Transverse colon (tissue), 4 donors: ENCODE measurements around the gene CSKMT. TPM values are rescaled to one million over a fixed set of nuclear protein-coding genes. Genes with fewer than 3 reads are reported as not detected.

Experiments
- DNase-seq: peaks from one replicate; pipeline ENCODE4 v3.0.0-alpha.2; 2019
- H3K27ac ChIP-seq, 4 donors: fragments of 200-600 bp; sonication (generic); 2 replicates each; pipeline ENCODE4 v1.5.1; 2016 to 2018; ENCODE audit warnings: inconsistent platforms in 4 of 4
- H3K27me3 ChIP-seq: fragments of 200-600 bp; sonication (generic); 2 replicates; pipeline ENCODE4 v1.5.1; 2017; ENCODE audit warnings: inconsistent platforms
- H3K36me3 ChIP-seq, 4 donors: fragments of 200-600 bp; sonication (generic); 2 replicates each; pipeline ENCODE4 v1.5.1; 2017 to 2019; ENCODE audit warnings: inconsistent platforms in 4 of 4
- H3K4me1 ChIP-seq, 4 donors: fragments of 200-600 bp; sonication (generic); 2 replicates each; pipeline ENCODE4 v1.5.1; 2017 to 2020; ENCODE audit warnings: inconsistent platforms in 4 of 4
- H3K4me3 ChIP-seq, 4 donors: fragments of 200-600 bp; sonication (generic); 1 replicate in 1 of 4; 2 replicates in 3 of 4; pipeline versions ENCODE4 v1.5.1 to v1.6.1; 2017 to 2019; ENCODE audit warnings: inconsistent platforms in 4 of 4
- H3K9me3 ChIP-seq, 2 donors: fragments of 200-600 bp; sonication (generic); 2 replicates each; pipeline ENCODE4 v1.5.1; 2017 to 2019; ENCODE audit warnings: inconsistent platforms in 2 of 2
- CTCF ChIP-seq, 5 experiments: fragments of 200-600 bp in 3 of 5; fragments of 450-650 bp in 2 of 5; sonication (generic) in 3 of 5; IDR thresholded peaks; 1 replicate in 2 of 5; 2 replicates in 3 of 5; pipeline ENCODE4 v1.5.1; 2016 to 2017; ENCODE audit warnings: antibody characterized with exemption in 5 of 5, inconsistent platforms in 3 of 5, mild to moderate bottlenecking in 2 of 5, moderate library complexity in 1 of 5
- EP300 ChIP-seq: sonication (generic); formaldehyde crosslinking; IDR thresholded peaks from one replicate; pipeline ENCODE4 v1.6.1; 2017; ENCODE audit warnings: antibody characterized with exemption, low read depth
- POLR2A ChIP-seq: fragments of 450-650 bp; IDR thresholded peaks from one replicate; pipeline ENCODE4 v1.6.1; 2016; ENCODE audit warnings: antibody characterized with exemption, mild to moderate bottlenecking, moderate library complexity
- POLR2AphosphoS5 ChIP-seq, 3 donors: sonication (generic); formaldehyde crosslinking; IDR thresholded peaks; one replicate each; pipeline ENCODE4 v1.6.1; 2016; ENCODE audit warnings: antibody characterized with exemption in 3 of 3
- WGBS, 2 donors: methylation state at CpG; one replicate each; pipeline ENCODE4 v1.1.5; 2018; ENCODE audit warnings: low coverage in 1 of 2; 5-methylcytosine and 5-hydroxymethylcytosine counted together
- in situ Hi-C, 4 donors: fragments of 200-750 bp; cut with MboI; loops; one replicate each; pipeline versions ENCODE4 v1.15.0 to v1.15.1; 2017; ENCODE audit warnings: low sequenced_read_pairs in 3 of 4, low pct_ligation_motif_present in 1 of 4, low pct_unique_long_range_greater_than_20kb in 1 of 4
- intact Hi-C: fragments of 100-400 bp; cut with DNase I; formaldehyde crosslinking; loops from one replicate; pipeline ENCODE4 v1.15.1; 2023; ENCODE audit warnings: low total_unique reads
- total RNA-seq, 4 donors: library from RNA; depleted of rRNA; stranded (reverse); fragments of >200 nt; gene quantifications; one replicate each; pipeline ENCODE4 v1.1.0, GENCODE V29; 2016

The CSKMT gene
- total RNA-seq, 4 donors from 2014 or later = 6.0 to 17.0 TPM; not detected in 2

DNA sequence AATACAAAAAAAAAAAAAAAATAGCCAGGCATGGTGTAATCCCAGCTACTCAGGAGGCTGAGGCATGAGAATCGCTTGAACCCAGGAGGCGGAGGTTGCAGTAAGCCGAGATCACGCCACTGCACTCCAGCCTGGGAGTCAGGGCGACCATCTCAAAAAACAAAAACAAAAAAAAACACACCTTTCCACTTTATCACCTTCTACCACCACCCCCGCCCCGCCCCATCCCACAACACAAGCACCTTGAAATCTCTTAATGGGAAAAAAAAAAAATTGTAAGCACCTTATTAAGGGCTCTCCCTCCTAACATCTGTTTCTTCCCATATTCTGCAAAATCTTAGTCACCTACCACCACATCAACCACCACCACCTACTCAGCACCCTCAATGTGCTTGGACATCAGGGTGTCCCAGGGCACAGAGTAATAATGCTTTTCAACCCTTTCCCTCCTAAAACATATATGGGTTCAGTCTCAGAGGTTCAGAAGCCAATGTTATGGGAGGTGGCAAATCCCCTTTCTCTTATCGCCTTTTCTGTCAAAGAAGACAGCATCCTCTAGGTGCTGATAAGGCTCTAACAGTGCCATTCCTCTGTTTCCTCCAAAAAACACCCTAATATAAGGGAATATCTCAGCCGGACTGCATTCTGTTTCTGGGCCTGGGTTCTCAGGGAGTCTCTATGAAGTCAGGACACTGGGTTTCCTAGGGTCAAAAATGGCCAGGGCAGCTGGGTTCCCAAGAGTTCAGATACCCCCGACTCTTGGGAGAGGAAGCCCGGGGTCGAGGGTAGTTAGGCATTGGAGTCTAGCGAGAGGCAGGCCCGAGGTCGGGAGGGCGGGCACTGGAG, 12.7 kb upstream of the CSKMT start:
- Histone ChIP-seq H3K9me3 (no peaks in the 10 kb centered on the region), H3K27me3 (no peaks in the 10 kb centered on the region), H3K27ac (peak overlapping the region; percentile 92 to 97 (median 94)), H3K36me3 (peaks cover 0 to 5% (median 3%) of the 10 kb centered on the region in 4 donors), H3K4me1 (peaks cover 9 to 19% (median 12%) of the 10 kb centered on the region in 4 donors), H3K4me3 (peak overlapping the region; percentile 67 to 98 (median 80))
- no peak for DNase-seq
- in situ Hi-C loops = no loop called here
- 39 to 50% methylated on average over 8 to 9 of the region's 16 CpGs for WGBS, 2 donors
- no peak for TF ChIP-seq POLR2AphosphoS5 (IDR thresholded peaks at IDR 0.05)
- intact Hi-C loops = no loop called here

GRCh38 chr11:62654297-62654696, 10.8 kb upstream of the CSKMT start:
- intact Hi-C loops = no loop called here
- no peak for DNase-seq
- no peak for TF ChIP-seq POLR2AphosphoS5 (IDR thresholded peaks at IDR 0.05)
- TF ChIP-seq EP300 = no peak
- TF ChIP-seq POLR2A = no peak
- TF ChIP-seq CTCF (IDR thresholded peaks at IDR 0.05) = no peak
- in situ Hi-C loops = no loop called here
- H3K27me3 ChIP-seq = no peaks in the 10 kb centered on the region
- H3K9me3 ChIP-seq = no peaks in the 10 kb centered on the region
- WGBS, 2 donors = 79 to 87% methylated on average over 4 to 11 of the region's 11 CpGs
- peaks cover 0 to 5% (median 0%) of the 10 kb centered on the region in 4 donors for H3K36me3 ChIP-seq
- peaks cover 9 to 19% (median 12%) of the 10 kb centered on the region in 4 donors for H3K4me1 ChIP-seq
- no peak overlapping the region for H3K27ac ChIP-seq
- no peak overlapping the region for H3K4me3 ChIP-seq

GRCh38 chr11:62656796-62657429, 8.2 kb upstream of the CSKMT start:
- peaks cover 5 to 12% (median 8%) of the 10 kb centered on the region in 4 donors for H3K4me1 ChIP-seq
- H3K27me3 ChIP-seq = no peaks in the 10 kb centered on the region
- no peak for DNase-seq
- no peak overlapping the region for H3K27ac ChIP-seq
- WGBS, 2 donors = 67 to 71% methylated on average over 5 of the region's 5 CpGs
- in situ Hi-C loops (no loop called here), intact Hi-C loops (no loop called here)
- TF ChIP-seq EP300 (no peak), POLR2A (no peak), POLR2AphosphoS5 (IDR thresholded peaks at IDR 0.05) (no peak), CTCF (IDR thresholded peaks at IDR 0.05) (no peak)
- H3K9me3 ChIP-seq = no peaks in the 10 kb centered on the region
- H3K36me3 ChIP-seq = no peaks in the 10 kb centered on the region
- no peak overlapping the region for H3K4me3 ChIP-seq

GRCh38 chr11:62664405-62665074, 572 bp upstream of the CSKMT start:
- TF ChIP-seq EP300 (no peak), CTCF (IDR thresholded peaks at IDR 0.05) (no peak), POLR2AphosphoS5 (IDR thresholded peaks at IDR 0.05) (no peak), POLR2A (no peak)
- 1% methylated on average over 30 of the region's 36 CpGs; no CpG with 5 or more reads in 1 of the 2 donors for WGBS, 2 donors
- Histone ChIP-seq H3K27me3 (no peaks in the 10 kb centered on the region), H3K36me3 (peaks cover 0 to 6% (median 0%) of the 10 kb centered on the region in 4 donors), H3K27ac (peak overlapping the region; percentile 93 to 97 (median 94)), H3K4me3 (peak overlapping the region; percentile 55 to 77 (median 72)), H3K9me3 (no peaks in the 10 kb centered on the region), H3K4me1 (peaks cover 18 to 44% (median 33%) of the 10 kb centered on the region in 4 donors)
- in situ Hi-C loops (no loop called here), intact Hi-C loops (no loop called here)
- DNase-seq = peak; percentile 74
